ENCODE results near the gene EPN2. TPM values are rescaled to one million over a fixed set of nuclear protein-coding genes. Genes with fewer than 3 reads are reported as not detected.
A peak's percentile ranks its signal among the peaks of the same experiment; 100 is the strongest.
"Not testable (repeated sequence)": the region's sequence is repeated elsewhere in the genome, so short reads cannot be mapped to it uniquely, and the experiment has no call there.

EPN2 gene
- total RNA-seq: 1 to 10 TPM; 5.3 to 7.2 (median 6.4) TPM
- polyA plus RNA-seq: 10 to 100 TPM in 1 of 2 donors, 1 to 10 TPM in 1; 3.9 to 11.5 TPM
- 6.6 reads per million, percentile 28 among the genes with 10 or more reads in this experiment for total RNA-seq

- Histone ChIP-seq H3K27ac (ENCODE audit: low read depth, low read length) (peak within 1 kb of the TSS; percentile 60), H3K4me3 (ENCODE audit: low read length) (peak within 1 kb of the TSS; percentile 63)
- ATAC-seq (peak; percentile 80), DNase-seq (peak in 3 of 9 donors; percentile 29 to 71 (median 58))
- Mint-ChIP-seq H3K4me3 (peak within 1 kb of the TSS; percentile 76 to 88 (median 86)), H3K27me3 (peaks cover 0 to 21% (median 0%) of the 10 kb centered on the region in 5 donors), H3K27ac (peak within 1 kb of the TSS in 3 of 9 donors; percentile 23 to 43 (median 39))
- H3K9me3 Mint-ChIP-seq; H3K9me3 ChIP-seq (ENCODE audit: control insufficient read depth in 2 of 3, low read length in 3 of 3); H3K36me3 ChIP-seq (ENCODE audit: control insufficient read depth in 2 of 3, insufficient read depth in 3 of 3, low read length in 3 of 3); CTCF ChIA-PET; H3K27me3 ChIP-seq (ENCODE audit: control insufficient read depth in 2 of 2, insufficient read depth in 2 of 2, low read length in 2 of 2); H3K4me1 ChIP-seq (ENCODE audit: control insufficient read depth in 2 of 2, insufficient read depth in 2 of 2, low read length in 2 of 2); intact Hi-C loops (cut with micrococcal nuclease); H3K36me3 Mint-ChIP-seq; H3K4me1 Mint-ChIP-seq: not testable (repeated sequence)
- POLR2A ChIA-PET: interaction anchor here (0.9 kb wide), 1 partner anchor 190 kb away, joined by 3 read pairs; no protein-coding TSS in a partner anchor
Measured at GRCh38 chr17:19237139-19237388, at the start of gene EPN2. Gene EPN2 (plus strand): TSS chr17:19237366. CDS start chr17:19283120, 45,754 bp downstream.

DNA sequence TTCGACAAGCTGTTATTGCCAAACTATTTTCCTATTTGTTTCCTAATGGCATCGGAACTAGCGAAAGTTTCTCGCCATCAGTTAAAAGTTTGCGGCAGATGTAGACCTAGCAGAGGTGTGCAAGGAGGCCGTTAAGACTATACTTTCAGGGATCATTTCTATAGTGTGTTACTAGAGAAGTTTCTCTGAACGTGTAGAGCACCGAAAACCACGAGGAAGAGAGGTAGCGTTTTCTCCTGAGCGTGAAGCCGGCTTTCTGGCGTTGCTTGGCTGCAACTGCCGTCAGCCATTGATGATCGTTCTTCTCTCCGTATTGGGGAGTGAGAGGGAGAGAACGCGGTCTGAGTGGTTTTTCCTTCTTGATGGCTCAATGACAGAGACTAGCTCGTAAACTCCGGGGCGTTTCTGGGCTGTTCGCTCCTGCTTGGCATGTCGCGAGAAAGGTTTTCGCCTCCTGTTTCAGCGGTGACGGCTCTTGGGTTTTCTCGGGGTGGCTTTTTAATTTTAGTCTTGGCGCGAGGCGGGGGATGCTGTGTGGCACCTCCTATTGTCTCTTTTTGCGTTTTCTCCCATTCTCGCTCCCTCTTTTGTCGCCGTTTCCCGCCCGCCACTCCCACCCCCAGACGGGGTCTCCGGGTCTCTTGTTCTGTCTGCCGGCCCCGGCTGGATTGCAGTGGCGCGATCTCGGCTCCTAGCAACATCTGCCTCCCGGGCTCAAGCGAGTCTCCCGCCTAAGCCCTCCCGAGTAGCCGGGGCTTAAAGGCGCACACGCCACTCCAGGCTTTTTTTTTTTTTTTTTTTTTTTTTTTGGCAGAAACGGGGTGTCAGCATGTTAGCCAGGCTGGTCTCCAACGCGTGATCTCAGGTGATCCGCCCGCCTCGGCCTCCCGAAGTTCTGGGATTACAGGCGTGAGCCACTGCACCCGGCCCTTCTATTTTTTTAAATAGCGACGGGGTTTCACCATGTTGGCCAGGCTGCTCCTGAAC, 49.0 kb upstream of the EPN2 start:
- POLR2A ChIA-PET; H3K4me3 ChIP-seq (ENCODE audit: low read length); H3K4me3 Mint-ChIP-seq; H3K36me3 ChIP-seq (ENCODE audit: control insufficient read depth in 2 of 3, insufficient read depth in 3 of 3, low read length in 3 of 3); H3K4me1 ChIP-seq (ENCODE audit: control insufficient read depth in 2 of 2, insufficient read depth in 2 of 2, low read length in 2 of 2); H3K4me1 Mint-ChIP-seq; H3K27ac Mint-ChIP-seq; intact Hi-C loops (cut with micrococcal nuclease); H3K9me3 Mint-ChIP-seq; H3K27ac ChIP-seq (ENCODE audit: low read depth, low read length); H3K27me3 ChIP-seq (ENCODE audit: control insufficient read depth in 2 of 2, insufficient read depth in 2 of 2, low read length in 2 of 2); H3K36me3 Mint-ChIP-seq; H3K9me3 ChIP-seq (ENCODE audit: control insufficient read depth in 2 of 3, low read length in 3 of 3); H3K27me3 Mint-ChIP-seq; CTCF ChIA-PET: not testable (repeated sequence)
- DNase-seq (peak in 7 of 9 donors; percentile 83 to 98 (median 94)), ATAC-seq (peak; percentile 68)

DNA sequence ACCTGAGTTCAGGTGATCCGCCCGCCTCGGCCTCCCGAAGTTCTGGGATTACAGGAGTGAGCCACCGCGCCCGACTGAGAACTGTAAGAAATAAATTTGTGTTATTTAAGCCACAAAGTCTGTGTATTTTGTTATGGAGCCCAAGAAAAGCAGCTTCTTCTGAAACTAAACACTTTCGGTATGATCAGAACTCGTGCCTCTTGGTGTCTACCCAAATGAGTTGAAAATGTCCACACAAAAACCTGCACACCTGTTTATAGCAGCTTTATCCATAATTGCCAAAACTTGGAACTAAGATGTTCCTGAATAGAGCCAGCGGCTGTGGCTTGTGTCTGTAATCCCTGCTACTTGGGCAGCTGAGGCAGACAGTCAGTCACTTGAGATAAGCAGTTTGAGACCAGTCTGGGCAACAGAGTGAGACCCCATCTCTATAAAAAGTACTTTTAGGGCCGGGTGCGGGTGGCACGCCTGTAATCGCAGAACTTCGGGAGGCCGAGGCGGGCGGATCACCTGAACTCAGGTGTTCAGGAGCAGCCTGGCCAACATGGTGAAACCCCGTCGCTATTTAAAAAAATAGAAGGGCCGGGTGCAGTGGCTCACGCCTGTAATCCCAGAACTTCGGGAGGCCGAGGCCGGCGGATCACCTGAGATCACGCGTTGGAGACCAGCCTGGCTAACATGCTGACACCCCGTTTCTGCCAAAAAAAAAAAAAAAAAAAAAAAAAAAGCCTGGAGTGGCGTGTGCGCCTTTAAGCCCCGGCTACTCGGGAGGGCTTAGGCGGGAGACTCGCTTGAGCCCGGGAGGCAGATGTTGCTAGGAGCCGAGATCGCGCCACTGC, 48.1 kb upstream of the EPN2 start:
- CTCF ChIA-PET; H3K36me3 Mint-ChIP-seq; POLR2A ChIA-PET; DNase-seq; H3K4me3 ChIP-seq (ENCODE audit: low read length); H3K9me3 ChIP-seq (ENCODE audit: control insufficient read depth in 2 of 3, low read length in 3 of 3); H3K4me1 Mint-ChIP-seq; H3K9me3 Mint-ChIP-seq; H3K4me1 ChIP-seq (ENCODE audit: control insufficient read depth in 2 of 2, insufficient read depth in 2 of 2, low read length in 2 of 2); intact Hi-C loops (cut with micrococcal nuclease); H3K27me3 ChIP-seq (ENCODE audit: control insufficient read depth in 2 of 2, insufficient read depth in 2 of 2, low read length in 2 of 2); H3K4me3 Mint-ChIP-seq; H3K27ac ChIP-seq (ENCODE audit: low read depth, low read length); H3K36me3 ChIP-seq (ENCODE audit: control insufficient read depth in 2 of 3, insufficient read depth in 3 of 3, low read length in 3 of 3); H3K27me3 Mint-ChIP-seq; H3K27ac Mint-ChIP-seq: not testable (repeated sequence)
- ATAC-seq: peak; percentile 73

- peak; percentile 10 for ATAC-seq
- H3K4me3 Mint-ChIP-seq; H3K4me1 ChIP-seq (ENCODE audit: control insufficient read depth in 2 of 2, insufficient read depth in 2 of 2, low read length in 2 of 2); POLR2A ChIA-PET; intact Hi-C loops (cut with micrococcal nuclease); H3K27ac Mint-ChIP-seq; H3K4me3 ChIP-seq (ENCODE audit: low read length); H3K27ac ChIP-seq (ENCODE audit: low read depth, low read length); DNase-seq; H3K9me3 ChIP-seq (ENCODE audit: control insufficient read depth in 2 of 3, low read length in 3 of 3); H3K27me3 Mint-ChIP-seq; H3K4me1 Mint-ChIP-seq; H3K9me3 Mint-ChIP-seq; H3K36me3 ChIP-seq (ENCODE audit: control insufficient read depth in 2 of 3, insufficient read depth in 3 of 3, low read length in 3 of 3); H3K36me3 Mint-ChIP-seq; CTCF ChIA-PET; H3K27me3 ChIP-seq (ENCODE audit: control insufficient read depth in 2 of 2, insufficient read depth in 2 of 2, low read length in 2 of 2): not testable (repeated sequence)
Measured at GRCh38 chr17:19189781-19190405, 47.3 kb upstream of the EPN2 start.

DNA sequence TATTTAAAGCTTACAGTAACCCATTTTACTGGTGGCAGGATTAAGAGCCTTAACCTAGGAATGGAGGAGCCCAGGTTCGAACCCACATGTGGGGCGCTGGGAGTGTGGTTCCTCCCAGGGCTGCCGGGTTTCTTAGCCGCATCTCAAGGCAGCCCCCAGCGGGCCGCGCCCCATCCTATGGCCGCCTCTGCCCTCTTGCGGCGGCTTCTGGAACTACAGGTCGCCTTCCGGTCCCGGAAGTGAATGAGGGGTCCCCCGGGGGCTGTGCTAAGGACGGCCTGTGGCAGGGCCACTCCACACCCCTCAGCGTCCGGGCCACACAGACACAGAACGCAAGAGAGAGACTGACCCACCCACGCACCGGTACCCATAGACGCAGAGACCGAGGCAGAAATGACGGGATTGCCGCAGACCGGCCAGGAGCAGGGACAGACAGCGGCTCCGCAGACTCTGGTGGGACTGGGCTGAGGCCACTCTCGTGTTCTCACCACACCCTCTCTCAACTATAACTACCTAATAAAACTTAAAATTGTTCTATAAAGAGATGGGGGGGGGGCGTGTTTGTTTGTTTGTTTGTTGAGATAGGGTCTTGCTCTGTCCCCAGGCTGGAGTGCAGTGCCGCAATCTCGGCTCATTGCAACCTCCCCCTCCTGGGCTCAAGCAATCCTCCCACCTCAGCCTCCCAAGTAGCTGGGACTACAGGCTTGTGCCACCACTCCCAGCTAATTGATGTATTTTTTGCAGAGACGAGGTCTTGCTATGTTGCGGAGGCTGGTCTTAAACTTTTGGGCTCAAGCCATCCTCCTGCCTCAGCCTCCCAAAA, 40.6 kb upstream of the EPN2 start:
- H3K27me3 Mint-ChIP-seq; H3K4me1 ChIP-seq (ENCODE audit: control insufficient read depth in 2 of 2, insufficient read depth in 2 of 2, low read length in 2 of 2); H3K27ac Mint-ChIP-seq; H3K36me3 Mint-ChIP-seq; H3K9me3 ChIP-seq (ENCODE audit: control insufficient read depth in 2 of 3, low read length in 3 of 3); H3K4me3 Mint-ChIP-seq; H3K27me3 ChIP-seq (ENCODE audit: control insufficient read depth in 2 of 2, insufficient read depth in 2 of 2, low read length in 2 of 2); H3K4me1 Mint-ChIP-seq; CTCF ChIA-PET; H3K36me3 ChIP-seq (ENCODE audit: control insufficient read depth in 2 of 3, insufficient read depth in 3 of 3, low read length in 3 of 3); intact Hi-C loops (cut with micrococcal nuclease); H3K4me3 ChIP-seq (ENCODE audit: low read length); H3K9me3 Mint-ChIP-seq; H3K27ac ChIP-seq (ENCODE audit: low read depth, low read length); POLR2A ChIA-PET: not testable (repeated sequence)
- DNase-seq (peak in 8 of 9 donors; percentile 6 to 62 (median 31)), ATAC-seq (peak; percentile 100)

DNA sequence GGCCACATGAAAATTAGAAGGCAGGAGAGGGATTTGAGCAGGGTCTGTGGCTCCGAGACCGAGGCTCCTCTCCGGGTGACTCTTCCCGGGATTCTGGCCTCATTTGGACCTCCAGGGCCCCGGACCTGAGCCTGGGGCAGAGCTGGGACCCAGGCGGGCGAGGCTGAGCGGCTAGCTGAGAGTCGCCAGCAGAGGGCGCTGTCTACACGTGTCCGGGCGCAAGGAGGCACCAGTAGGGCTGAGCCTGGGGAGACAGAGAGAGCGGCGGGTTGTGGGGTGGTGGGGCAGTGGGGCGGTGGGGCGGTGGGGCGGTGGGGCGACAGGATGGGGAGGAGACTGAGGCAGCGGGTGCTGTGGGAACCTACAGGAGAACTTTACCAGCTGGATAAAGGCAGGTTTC, 34.7 kb upstream of the EPN2 start:
- H3K4me3 Mint-ChIP-seq; H3K36me3 ChIP-seq (ENCODE audit: control insufficient read depth in 2 of 3, insufficient read depth in 3 of 3, low read length in 3 of 3); H3K27me3 ChIP-seq (ENCODE audit: control insufficient read depth in 2 of 2, insufficient read depth in 2 of 2, low read length in 2 of 2); H3K27me3 Mint-ChIP-seq; DNase-seq; H3K27ac Mint-ChIP-seq; POLR2A ChIA-PET; H3K4me1 Mint-ChIP-seq; H3K4me1 ChIP-seq (ENCODE audit: control insufficient read depth in 2 of 2, insufficient read depth in 2 of 2, low read length in 2 of 2); intact Hi-C loops (cut with micrococcal nuclease); H3K36me3 Mint-ChIP-seq; CTCF ChIA-PET; H3K9me3 ChIP-seq (ENCODE audit: control insufficient read depth in 2 of 3, low read length in 3 of 3); H3K9me3 Mint-ChIP-seq; H3K27ac ChIP-seq (ENCODE audit: low read depth, low read length); H3K4me3 ChIP-seq (ENCODE audit: low read length): not testable (repeated sequence)
- ATAC-seq: peak; percentile 99

Data from naive thymus-derived CD4-positive, alpha-beta T cell (primary cell).